Adrenal gland (tissue), 5 donors: ENCODE results near the gene GRK1.

ENCODE experiments used
- CTCF ChIP-seq, 6 experiments: fragments of 450-650 bp in 4 of 6; fragments of 200-600 bp in 2 of 6; sonication (generic) in 1 of 6; IDR thresholded peaks; 1 replicate in 5 of 6; 2 replicates in 1 of 6; pipeline versions ENCODE4 v1.5.1 to v1.8.0; 2016 to 2021; ENCODE audit warnings: antibody characterized with exemption in 6 of 6, mild to moderate bottlenecking in 2 of 6, moderate library complexity in 1 of 6
- POLR2A ChIP-seq, 2 donors: fragments of 450-650 bp; IDR thresholded peaks; one replicate each; pipeline ENCODE4 v1.6.1; 2017; ENCODE audit warnings: antibody characterized with exemption in 2 of 2, mild to moderate bottlenecking in 2 of 2, moderate library complexity in 1 of 2
- donor health status: DM: no; HTN: no; CAD: no.

GRCh38 chr13:113656831-113657671 is 10.0 kb upstream of the GRK1 start:
- TF ChIP-seq POLR2A (IDR thresholded peaks at IDR 0.05) (no peak), CTCF (IDR thresholded peaks at IDR 0.05) (no peak)
